BJ (cell line): Measurements from ENCODE around the gene BDKRB1. TPM values are rescaled to one million over a fixed set of nuclear protein-coding genes. Genes with fewer than 3 reads are reported as not detected.

ENCODE experiments used
- CTCF ChIA-PET: fragments of 350-600 bp; formaldehyde crosslinking; extraction: SDS; loops from one replicate; lab custom pipeline; 2021; ENCODE audit warnings: antibody characterized with exemption, inconsistent platforms; lab: Yijun Ruan, JAX
- POLR2A ChIA-PET: fragments of 300-600 bp; sonication (Branson Sonifier 250); formaldehyde crosslinking; extraction: SDS; loops from one replicate; lab custom pipeline; 2021; ENCODE audit warnings: antibody characterized with exemption; lab: Charles Lee
- DNase-seq: peaks from one replicate; pipeline ENCODE4 v3.0.0-alpha.2; 2011; ENCODE audit warnings: low read depth
- H3K27me3 ChIP-seq: 2 replicates; pipeline ENCODE4 v1.6.0; 2011; ENCODE audit warnings: low read length; ENCODE audit not compliant: control insufficient read depth, insufficient read depth
- H3K36me3 ChIP-seq: 2 replicates; pipeline ENCODE4 v1.5.1; 2011; ENCODE audit warnings: low read length; ENCODE audit not compliant: control insufficient read depth, insufficient read depth
- H3K4me3 ChIP-seq: 2 replicates; pipeline ENCODE4 v1.5.1; 2011; ENCODE audit warnings: low read depth, mild to moderate bottlenecking, control low read depth, low read length
- polyA plus RNA-seq: library from polyadenylated mRNA; depleted of rRNA; stranded (reverse); fragments of >200 nt; gene quantifications from 2 replicates; pipeline ENCODE4 v1.2.3, GENCODE V29; 2011
- TF ChIP-seq, protein P1 (sequence below): IDR thresholded peaks from 2 replicates; pipeline ENCODE4 v1.5.1; 2011; ENCODE audit warnings: low read depth, mild to moderate bottlenecking, control low read depth, inconsistent platforms, low read length, moderate library complexity; ENCODE audit not compliant: insufficient read depth

Gene BDKRB1
- polyA plus RNA-seq, 1 experiment = 3.8 TPM

DNA sequence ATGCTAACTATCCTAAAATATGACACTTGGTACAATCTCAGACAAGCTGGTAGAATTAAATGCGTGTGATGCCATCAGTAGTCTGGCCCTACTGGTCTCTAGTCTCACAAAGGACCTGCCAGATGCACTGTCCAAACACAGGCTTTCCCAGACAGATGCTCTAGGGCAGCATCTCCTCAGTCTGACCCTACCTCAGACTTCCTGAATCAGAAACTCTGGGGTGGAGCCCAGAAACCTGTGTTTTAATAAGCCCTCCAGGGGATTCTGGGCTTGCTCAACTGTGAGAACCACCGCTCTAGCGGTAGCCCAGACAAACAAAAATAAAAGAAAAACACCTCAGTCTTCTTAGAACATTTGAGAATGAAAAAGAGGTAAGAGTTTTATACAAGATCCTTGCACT is 48.0 kb downstream of the BDKRB1 start:
- TF ChIP-seq, protein P1, sequence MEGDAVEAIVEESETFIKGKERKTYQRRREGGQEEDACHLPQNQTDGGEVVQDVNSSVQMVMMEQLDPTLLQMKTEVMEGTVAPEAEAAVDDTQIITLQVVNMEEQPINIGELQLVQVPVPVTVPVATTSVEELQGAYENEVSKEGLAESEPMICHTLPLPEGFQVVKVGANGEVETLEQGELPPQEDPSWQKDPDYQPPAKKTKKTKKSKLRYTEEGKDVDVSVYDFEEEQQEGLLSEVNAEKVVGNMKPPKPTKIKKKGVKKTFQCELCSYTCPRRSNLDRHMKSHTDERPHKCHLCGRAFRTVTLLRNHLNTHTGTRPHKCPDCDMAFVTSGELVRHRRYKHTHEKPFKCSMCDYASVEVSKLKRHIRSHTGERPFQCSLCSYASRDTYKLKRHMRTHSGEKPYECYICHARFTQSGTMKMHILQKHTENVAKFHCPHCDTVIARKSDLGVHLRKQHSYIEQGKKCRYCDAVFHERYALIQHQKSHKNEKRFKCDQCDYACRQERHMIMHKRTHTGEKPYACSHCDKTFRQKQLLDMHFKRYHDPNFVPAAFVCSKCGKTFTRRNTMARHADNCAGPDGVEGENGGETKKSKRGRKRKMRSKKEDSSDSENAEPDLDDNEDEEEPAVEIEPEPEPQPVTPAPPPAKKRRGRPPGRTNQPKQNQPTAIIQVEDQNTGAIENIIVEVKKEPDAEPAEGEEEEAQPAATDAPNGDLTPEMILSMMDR = no peak
- Histone ChIP-seq H3K36me3 (peaks cover 3% of the 10 kb centered on the region), H3K4me3 (no peak overlapping the region), H3K27me3 (no peaks in the 10 kb centered on the region)
- DNase-seq = no peak
- ChIA-PET CTCF (interaction anchor here (1.2 kb wide), 1 partner anchor 119 kb away, joined by 3 read pairs; no protein-coding TSS in a partner anchor), POLR2A (no interaction called here)

DNA sequence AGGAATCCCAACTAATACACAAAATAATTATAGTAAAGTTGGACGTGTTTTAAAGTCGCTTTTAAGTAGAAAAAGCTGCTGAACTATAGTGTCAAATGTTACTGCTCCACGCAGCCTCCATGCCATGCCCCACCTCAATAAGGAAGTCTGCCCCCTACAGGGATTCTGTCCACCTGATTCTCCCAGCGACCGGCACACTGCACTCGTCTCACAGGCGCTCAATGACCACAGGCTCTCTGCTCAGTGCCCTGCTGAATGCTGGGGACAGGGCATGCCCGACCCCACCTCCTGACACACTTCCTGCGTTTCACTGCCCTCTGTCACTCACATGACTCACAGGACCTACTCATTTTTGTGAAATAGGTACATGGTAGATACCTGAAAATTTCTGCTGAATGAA is 48.9 kb downstream of the BDKRB1 start:
- peaks cover 3% of the 10 kb centered on the region for H3K36me3 ChIP-seq
- TF ChIP-seq, protein P1 = peak; percentile 29; the same call in 1 of the 2 replicates
- H3K27me3 ChIP-seq = no peaks in the 10 kb centered on the region
- CTCF ChIA-PET = interaction anchor here (0.7 to 1.2 kb wide), 2 partner anchors 118 to 119 kb away, joined by 3 read pairs; no protein-coding TSS in a partner anchor
- DNase-seq = no peak
- POLR2A ChIA-PET = no interaction called here
- no peak overlapping the region for H3K4me3 ChIP-seq

DNA sequence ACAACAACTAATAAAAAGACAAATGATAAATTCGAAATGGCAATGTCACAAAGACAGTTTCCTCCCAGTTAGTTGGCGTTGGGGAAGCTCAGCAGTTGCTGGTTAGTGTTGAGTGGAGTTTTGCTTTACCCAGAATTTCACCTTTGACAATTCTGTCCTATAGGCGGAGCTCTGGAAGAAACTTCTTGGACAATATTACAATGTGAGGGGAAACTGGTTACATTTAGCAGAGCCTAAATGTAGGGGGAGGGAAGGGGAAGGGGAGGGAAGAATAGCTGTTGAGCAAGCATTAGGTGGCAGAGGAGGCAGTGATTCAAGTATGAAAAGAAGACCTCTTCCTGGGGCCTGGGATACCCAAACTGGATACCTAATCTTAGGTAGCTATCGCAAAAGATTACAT is 51.4 kb downstream of the BDKRB1 start:
- Histone ChIP-seq H3K36me3 (peaks cover 3% of the 10 kb centered on the region), H3K4me3 (no peak overlapping the region), H3K27me3 (no peaks in the 10 kb centered on the region)
- no peak for DNase-seq
- TF ChIP-seq, protein P1 = no peak
- ChIA-PET CTCF (interaction anchor here (1.0 to 4.1 kb wide), 2 partner anchors 10 to 33 kb away, joined by 5 to 33 read pairs; no protein-coding TSS in a partner anchor), POLR2A (no interaction called here)

DNA sequence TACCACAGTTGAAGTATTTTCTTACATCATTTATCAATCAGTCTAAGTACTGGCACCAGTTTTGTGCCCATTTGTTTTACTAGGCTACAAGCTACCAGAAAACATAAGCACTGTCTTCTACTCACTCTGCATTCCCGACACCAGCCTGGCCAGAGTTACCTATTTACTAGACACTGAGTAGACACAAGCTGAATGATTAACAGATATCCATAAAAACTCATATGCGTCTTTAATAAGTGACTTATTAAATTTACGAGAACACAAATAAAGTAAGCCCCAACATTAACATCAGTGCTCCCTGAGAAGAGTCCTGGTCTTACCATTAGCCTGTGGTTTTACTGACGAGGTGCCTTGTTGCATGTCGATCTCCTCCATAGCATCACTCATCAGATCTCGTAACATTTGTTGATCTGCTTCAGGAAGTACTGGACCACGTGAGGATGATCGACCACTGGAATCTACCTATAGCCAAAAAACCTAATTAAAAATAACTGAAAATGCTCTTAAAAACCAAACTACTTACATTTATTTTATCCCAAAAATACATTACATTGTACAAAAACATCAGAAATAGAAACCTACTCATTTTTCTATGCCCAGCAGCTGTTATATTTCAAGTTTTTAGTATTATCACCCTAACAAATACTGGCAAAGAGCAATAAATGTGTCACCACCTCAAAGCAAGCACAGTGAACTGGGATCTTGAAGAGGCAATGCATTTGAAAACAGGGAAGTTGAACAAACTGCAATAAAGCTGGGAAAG is 53.3 kb downstream of the BDKRB1 start:
- CTCF ChIA-PET = interaction anchor here (1.3 to 4.1 kb wide), 3 partner anchors 11 to 209 kb away, joined by 3 to 33 read pairs (median 4); no protein-coding TSS in a partner anchor
- TF ChIP-seq, protein P1 = no peak
- peaks cover 3% of the 10 kb centered on the region for H3K36me3 ChIP-seq
- POLR2A ChIA-PET = no interaction called here
- H3K27me3 ChIP-seq = no peaks in the 10 kb centered on the region
- H3K4me3 ChIP-seq = no peak overlapping the region
- no peak for DNase-seq

DNA sequence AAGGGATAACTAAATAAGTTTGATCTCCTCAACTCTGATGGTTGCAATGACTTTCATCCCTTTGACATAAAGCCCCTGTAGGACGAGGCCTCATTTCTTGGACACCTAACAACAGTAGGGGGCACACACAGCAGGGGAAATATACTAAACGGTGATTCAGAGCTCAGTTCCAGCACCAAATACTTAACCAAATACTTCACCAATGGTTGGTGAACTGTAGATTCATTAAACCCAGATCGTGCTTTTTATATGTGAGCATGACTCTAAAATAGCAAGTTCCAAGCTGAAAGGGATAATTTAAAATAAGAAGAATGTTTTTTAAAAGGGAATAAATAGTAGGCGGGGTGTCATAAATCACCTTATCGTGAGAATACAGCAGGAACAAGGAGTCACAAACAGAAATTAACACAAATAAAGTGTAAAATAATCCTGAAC is 53.9 kb downstream of the BDKRB1 start:
- ChIA-PET POLR2A (no interaction called here), CTCF (interaction anchor here (1.3 to 4.1 kb wide), 2 partner anchors 11 to 12 kb away, joined by 4 to 33 read pairs; no protein-coding TSS in a partner anchor)
- TF ChIP-seq, protein P1 = no peak
- Histone ChIP-seq H3K4me3 (no peak overlapping the region), H3K36me3 (peaks cover 4% of the 10 kb centered on the region), H3K27me3 (no peaks in the 10 kb centered on the region)
- no peak for DNase-seq
